SK-N-MC (cell line): ENCODE data around the gene PLPP3.

Experiments used
- EZH2 ChIP-seq: fragments of 200-600 bp; sonication (generic); IDR thresholded peaks from one replicate; pipeline ENCODE4 v1.6.1; 2017; ENCODE audit warnings: antibody characterized with exemption
- FOXP2 ChIP-seq: optimal IDR thresholded peaks from 2 replicates; pipeline ENCODE3; 2011; ENCODE audit warnings: mild to moderate bottlenecking, moderate library complexity; ENCODE audit not compliant: insufficient read depth; ENCODE audit errors: extremely low read length, control extremely low read depth
- POLR2AphosphoS5 ChIP-seq: IDR thresholded peaks from 2 replicates; pipeline ENCODE4 v1.6.1; 2012; ENCODE audit warnings: mild to moderate bottlenecking, low read depth, low read length, borderline replicate concordance

- TF ChIP-seq EZH2 = no peak
- TF ChIP-seq POLR2AphosphoS5 = no peak
- no peak for TF ChIP-seq FOXP2
Measured at GRCh38 chr1:56509713-56510641, 69.4 kb downstream of the PLPP3 start.
